SIG-M5 (cell line): ENCODE results near the gene DHX36.

Experiments used
- DNase-seq: peaks from one replicate; lab custom pipeline; 2025; lab: John Stamatoyannopoulos, UW

DHX36 gene, protein sequence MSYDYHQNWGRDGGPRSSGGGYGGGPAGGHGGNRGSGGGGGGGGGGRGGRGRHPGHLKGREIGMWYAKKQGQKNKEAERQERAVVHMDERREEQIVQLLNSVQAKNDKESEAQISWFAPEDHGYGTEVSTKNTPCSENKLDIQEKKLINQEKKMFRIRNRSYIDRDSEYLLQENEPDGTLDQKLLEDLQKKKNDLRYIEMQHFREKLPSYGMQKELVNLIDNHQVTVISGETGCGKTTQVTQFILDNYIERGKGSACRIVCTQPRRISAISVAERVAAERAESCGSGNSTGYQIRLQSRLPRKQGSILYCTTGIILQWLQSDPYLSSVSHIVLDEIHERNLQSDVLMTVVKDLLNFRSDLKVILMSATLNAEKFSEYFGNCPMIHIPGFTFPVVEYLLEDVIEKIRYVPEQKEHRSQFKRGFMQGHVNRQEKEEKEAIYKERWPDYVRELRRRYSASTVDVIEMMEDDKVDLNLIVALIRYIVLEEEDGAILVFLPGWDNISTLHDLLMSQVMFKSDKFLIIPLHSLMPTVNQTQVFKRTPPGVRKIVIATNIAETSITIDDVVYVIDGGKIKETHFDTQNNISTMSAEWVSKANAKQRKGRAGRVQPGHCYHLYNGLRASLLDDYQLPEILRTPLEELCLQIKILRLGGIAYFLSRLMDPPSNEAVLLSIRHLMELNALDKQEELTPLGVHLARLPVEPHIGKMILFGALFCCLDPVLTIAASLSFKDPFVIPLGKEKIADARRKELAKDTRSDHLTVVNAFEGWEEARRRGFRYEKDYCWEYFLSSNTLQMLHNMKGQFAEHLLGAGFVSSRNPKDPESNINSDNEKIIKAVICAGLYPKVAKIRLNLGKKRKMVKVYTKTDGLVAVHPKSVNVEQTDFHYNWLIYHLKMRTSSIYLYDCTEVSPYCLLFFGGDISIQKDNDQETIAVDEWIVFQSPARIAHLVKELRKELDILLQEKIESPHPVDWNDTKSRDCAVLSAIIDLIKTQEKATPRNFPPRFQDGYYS

DNA sequence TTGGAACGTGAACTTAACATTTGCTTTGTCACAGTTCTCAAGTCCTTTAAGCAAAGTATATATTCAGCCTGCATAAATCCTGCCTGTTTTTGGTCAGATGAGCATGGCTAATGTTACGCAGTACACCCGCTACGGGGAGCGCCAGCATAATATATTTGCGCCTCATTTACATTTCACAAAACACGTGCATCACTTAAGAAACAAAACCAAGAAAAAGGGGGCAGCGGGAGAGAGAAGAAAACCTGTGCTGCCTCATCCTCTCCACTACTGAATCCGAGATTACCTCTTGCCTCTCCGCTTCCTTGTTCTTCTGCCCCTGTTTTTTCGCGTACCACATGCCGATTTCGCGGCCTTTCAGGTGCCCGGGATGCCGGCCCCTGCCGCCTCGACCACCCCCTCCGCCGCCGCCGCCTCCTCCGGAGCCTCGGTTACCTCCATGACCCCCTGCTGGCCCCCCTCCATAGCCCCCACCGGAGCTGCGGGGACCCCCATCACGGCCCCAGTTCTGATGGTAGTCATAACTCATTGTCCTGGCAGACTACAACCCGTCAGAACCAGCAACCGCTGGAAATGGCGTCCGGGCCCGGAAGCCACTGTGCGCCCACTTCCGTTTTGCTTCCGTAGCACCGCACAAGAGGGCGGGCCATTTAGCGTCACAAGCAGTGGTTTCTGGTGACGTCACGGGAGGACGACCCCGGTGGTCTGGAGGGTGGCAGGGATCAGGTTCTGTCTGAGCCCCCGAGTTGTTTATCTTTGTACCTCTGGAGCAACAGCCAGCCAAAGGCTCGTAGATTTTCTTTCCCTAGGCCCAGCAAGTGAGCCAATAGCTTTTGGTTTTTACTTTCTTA, at the start of gene DHX36:
Gene DHX36 (minus strand): TSS at position 597 of the 848 bp plus-strand sequence. CDS start 71 bp downstream, at position 526.
- DNase-seq: peak; percentile 40

DNA sequence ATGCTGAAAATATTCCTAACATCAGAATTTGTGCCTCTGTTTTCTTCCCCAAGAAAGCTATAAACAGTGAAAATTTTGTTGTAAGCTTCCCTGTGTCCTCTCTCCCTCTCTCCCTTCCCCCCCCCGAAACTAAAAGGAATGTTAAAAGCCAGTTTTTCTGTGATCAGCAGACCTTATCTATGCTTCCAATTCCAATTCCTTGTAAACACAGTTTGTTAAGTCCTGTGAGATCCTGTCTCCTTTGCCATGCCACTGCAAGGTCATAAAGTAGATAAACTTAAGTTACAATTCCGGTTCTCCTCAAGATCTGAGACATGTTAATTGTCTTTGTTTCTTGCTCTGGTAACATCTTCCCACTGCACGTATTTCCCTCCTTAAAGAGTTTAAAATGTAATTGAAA, 42.9 kb upstream of the DHX36 start:
- no peak for DNase-seq

DNA sequence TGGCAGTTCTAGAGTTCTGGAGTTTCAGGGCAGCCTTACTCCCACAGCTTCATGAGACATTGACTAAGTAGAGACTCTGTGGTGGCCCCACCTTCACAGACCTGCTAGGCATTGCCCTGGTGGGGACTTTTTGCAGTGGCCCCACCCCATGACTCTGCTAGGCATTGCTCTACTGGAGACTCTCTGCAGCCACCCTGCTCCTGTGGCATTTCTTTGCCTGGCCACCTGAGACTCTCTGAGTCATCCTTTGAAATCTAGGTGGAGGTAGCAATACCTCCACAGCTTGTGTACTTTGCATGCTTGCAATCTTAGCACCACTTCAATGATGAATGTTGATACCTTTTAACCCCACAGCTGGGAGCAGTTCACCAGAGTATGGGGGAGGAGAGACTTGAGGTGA, 40.6 kb upstream of the DHX36 start:
- DNase-seq: no peak

DNA sequence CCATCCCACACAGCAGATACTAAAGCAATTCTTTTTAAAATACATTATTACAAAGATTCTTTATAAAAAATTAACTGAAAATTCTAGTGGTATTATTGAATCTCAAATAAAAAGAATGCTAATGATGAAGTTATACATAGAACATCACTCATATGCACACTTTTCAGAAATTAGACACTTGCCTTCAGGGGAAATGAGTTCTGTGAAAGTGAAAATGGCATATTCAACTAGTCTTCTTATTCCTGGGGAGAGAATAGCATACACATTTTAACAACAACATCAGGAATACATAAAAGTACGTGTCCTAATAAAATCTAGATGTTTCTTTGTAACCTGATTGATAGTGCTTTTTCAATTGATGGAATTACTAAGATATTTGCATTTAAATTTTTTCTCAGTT, 36.8 kb upstream of the DHX36 start:
- DNase-seq: no peak

DNA sequence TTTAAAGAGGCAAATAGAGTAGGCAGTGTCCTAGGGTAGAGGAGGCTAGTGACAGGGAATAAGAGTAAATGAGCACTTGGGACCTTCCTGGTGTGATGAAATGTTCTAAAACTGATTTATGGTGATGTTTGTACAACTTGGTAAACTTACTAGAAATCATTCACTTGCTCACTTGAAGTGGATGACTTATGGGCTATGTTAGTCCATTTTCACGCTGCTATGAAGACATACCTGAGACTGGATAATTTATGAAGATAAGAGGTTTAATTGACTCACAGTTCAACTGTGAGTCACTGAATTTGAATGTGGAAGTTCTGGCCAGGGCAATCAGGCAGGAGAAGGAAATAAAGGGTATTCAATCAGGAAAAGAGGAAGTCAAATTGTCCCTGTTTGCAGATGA, 31.7 kb upstream of the DHX36 start:
- no peak for DNase-seq

DNA sequence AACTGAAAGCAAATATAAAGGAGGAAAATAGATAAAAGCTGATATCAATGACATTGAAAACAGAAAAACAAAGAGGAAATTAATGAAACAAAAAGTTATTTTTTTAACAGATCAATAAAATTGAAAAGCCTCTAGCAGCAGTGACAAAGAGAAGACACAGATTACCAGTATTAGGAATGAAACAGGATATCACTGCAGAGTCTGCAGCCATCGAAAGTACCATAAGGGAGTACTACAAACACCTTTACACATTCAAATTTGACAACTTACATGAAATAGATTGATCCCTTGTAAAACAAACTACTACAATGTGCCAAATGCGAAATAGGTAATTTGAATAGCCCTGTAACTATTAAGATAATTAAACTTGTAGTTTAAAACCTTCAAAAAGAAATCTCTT, 24.9 kb upstream of the DHX36 start:
- no peak for DNase-seq

DNA sequence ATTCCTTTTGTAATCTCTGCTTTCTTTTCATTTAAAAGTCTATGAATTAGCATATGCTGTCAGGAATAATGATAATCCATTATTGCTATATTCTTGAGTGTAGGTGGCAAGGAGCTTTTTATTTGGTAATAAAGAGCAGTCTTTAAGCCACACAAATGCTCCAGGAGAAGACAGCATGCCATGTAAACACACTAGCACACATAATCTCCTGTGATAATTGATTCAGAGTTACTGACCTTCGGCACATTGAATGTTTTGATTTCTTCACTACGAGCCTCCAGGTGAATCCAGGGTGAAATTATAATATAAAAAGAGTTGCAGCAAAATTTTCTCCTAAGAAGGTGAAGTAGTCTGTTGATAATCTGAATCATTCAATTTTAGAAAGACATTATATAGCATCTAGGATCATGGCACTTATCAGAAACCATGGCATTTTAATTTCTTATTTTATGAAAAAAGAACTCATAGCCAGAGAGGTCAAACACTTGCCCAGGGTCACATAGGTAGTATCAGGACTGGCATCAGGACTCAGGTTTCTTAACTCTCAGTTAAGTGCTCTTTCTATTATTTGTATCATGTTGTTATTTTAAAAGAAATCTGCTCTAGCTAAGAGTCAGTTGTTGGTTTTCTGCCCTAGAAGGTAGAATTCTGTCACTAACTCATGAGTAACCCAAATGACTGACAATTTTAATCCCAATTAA, 21.3 kb upstream of the DHX36 start:
- no peak for DNase-seq

DNA sequence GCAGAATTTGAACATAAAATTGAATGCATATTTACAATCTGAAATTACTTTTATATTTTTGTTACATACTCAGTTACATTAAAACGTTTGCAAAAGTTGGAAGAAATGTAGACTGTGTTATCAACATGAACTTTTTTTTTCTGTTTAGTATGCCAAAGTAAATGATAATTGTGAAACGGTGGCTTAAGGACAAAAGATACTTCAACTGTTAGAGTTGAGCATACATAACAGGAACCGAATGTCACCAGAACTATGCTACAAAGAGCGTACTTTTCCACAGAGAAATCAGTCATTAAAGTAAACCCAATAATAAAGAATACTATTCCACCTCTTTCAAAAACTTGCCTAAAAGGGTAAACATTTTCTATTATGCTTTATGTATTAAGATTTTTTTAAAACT, 14.3 kb upstream of the DHX36 start:
- no peak for DNase-seq

DNA sequence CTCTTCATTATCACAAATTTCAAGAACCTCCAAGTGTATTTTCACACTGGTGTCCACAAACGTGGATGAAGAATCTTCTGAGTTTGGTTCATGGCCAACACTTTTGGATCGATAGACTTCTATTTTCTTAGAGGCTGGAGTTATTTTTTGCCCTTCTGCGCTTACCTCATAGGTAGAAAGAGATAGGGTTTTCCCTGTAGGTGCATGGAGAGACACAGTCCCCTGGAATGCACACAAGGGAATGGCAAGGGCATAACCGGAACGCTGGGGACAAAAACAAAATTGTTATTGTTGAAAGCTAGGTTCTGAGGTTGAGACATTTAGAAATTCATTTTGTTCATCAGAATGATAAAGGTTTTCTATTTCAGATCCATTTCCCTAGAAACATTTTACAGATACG, 13.7 kb upstream of the DHX36 start:
- no peak for DNase-seq

DNA sequence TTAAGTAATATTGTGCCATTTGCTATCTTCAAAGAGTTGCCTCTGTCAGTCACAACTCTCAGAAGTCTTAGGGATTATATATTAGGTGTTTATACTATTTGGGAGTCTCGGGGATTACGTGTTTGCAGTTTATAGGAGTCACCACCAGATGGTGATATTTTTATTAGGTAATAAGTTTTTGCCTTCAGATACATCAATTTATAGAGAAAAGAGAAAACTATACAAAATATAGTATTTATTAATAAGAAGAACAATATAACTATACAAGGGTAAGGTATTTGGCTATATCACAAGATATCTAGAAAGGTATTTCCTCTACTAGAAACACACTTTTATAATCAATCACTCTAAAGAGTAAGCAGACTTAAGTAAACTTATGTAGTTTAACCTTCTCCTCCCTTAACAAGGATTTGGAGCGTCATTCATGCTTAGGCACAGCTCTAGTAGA, 10.7 kb upstream of the DHX36 start:
- DNase-seq: no peak

DNA sequence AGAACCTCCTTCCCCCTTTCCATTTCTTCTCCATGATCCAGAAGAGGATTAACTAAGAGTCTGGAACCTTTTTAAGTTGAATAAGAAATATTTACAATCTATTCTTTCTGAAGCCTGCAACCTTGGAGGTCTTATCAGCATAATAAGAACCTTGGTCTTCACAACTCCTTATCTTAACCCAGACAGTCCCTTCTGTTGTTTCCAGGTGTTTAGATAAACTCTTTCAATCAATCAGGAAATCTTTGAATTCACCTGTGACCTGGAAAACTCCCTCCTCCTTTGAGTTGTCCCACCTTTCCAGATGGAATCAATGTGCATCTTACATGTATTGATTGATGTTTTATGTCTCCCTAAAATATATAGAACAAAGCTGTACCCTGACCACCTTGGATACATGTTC, 3.6 kb upstream of the DHX36 start:
- no peak for DNase-seq

DNA sequence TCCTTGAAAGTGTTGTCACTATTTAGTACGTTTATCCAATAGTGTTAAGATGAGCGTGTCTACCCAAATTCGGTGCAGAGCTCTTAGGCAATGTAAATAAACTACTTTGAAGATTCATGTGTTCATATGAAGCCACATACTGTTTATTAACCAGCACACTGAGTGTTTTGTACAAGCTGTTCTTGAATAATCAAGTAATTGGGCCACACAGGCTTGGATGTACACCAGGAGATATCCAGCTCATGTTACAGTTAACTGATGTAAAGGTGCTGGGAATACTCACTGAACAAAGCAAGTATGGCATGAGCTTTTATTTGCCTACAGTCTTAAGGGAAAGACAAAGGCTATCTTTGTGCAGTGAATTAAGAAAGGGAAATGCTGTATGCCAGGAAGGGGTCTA, 632 bp upstream of the DHX36 start:
- no peak for DNase-seq

DNA sequence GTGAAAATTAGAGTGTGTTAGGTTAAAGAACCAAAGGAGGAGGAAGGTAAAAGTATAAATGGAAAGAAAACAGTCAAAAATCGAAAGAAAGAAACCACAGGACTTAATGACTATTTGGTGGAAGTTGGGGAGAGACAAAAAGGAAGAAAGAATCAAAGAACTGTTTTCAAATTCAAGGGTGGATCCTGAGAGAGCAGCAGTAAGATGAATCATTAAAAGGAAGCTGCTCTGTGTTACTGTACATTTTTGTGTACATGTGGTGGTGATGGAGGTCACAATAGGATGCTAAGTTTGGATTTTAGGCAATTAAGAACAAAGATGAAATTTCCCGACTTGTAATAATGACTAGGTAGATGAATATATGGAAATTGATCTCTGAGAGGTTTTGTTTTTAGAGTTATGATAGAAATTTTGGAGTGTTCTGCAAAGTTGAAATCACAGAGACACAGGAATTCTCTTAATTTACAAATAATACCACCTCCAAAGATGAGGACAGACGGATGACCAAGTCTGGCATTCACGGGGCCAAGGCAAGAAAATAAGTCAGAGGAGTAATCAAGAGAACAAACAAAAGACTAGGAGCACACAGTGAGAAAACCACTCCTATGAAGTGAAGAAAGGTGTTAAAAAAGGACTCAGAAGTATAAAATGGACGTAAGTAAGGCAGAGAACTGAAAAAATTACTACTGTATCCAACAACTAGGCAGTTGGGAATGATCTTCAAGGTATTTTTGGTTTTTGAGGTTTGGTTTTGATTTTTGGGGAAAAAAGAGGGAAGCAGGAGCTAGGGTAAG, 7.1 kb downstream of the DHX36 start:
- no peak for DNase-seq

DNA sequence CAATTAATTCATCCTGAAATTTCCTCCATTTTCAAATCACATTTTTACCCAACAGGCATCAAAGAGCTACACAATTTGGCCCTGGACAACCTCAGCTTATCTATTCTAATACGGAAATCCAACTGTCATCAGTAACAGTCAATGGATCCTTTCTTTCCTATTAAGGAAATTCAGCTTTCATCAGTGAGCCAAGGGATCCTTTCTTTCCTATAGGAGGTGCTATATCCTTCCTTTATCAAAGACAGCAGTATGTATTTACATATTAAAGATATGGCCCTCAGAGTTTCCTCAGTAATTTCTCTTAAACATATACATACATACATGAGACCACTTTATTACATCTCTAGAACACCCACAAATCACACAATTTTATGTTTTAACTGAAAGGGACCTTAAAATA, 10.1 kb downstream of the DHX36 start:
- no peak for DNase-seq

DNA sequence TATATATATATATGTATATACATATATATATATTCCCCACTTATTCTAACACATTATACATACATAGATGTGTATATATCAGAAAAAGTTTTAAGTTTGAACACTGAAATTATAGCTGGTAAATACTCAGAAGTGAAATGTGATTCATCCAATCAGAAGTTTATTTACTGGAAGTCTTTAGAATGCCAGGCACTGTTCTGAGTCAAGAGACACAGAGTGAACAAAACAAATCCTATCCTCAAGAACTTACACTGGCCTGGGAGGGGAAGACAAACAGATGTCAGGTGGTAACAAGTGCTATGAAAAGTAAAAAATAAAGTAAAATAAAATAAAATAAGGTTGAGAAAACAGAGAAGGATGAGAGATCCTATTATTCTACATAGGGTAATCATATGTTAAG, 13.4 kb downstream of the DHX36 start:
- no peak for DNase-seq

DNA sequence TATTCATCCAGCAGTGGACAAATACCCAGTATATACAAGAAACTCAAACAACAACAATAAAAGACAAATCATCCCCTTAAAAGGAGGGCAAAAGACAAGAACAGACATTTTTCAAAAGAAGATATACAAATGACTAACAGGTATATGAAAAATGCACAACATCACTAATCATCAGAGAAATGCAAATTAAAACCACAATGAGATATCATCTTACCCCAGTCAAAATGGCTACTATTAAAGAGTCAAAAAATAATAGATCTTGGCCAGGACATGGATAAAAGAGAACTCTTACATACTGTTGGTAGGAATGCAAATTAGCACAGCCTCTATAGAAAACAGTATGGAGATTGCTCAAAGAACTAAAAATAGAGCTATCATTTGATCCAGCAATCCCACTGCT, 16.9 kb downstream of the DHX36 start:
- DNase-seq: no peak

DNA sequence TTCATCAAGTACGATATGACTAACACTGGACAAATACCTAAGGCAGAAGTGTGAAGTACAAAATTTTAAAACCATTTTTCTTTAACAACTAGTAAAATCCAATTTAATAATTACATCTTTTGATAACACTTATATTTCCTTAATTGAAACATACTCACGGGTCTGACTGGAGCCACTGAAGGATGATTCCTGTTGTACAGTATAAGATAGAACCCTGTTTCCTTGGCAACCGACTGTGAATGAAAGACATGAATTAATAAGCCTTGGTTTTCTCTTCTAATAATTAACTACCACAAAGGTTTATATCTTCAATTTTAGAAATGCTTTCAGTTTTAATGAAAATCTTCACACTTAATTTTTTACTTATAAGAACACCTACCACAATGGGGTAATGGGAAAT, 19.4 kb downstream of the DHX36 start:
- DNase-seq: no peak

DNA sequence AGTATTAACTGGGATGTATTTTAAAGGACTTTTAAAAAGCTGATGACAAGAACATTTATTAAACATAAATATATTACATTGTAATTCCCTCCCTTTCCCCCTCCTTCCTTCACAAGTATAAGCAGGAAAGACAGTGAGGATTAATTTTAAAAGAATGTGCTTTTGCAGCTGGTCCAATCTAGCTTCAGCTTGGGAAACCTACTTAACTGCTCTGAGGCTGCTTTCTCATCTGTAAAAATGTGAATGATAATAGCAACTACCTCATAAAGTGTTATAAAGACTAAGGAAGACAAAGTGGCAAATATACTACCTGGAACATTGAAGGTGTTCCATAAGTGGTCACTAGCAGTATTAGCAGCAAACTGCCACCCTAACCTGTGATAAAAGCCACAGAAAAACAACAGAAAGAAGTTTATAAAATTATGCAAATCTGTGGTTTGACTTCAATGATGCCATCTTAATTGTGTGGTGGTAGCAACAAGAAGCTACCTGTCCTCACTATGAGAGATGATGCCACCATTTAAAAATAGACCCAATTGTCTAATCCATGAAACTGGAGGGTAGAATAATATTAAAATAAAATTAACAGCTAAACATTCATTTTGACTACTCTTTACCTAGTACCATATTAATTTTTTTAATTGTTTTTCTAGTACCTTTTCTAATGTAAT, 20.0 kb downstream of the DHX36 start:
- DNase-seq: no peak

DNA sequence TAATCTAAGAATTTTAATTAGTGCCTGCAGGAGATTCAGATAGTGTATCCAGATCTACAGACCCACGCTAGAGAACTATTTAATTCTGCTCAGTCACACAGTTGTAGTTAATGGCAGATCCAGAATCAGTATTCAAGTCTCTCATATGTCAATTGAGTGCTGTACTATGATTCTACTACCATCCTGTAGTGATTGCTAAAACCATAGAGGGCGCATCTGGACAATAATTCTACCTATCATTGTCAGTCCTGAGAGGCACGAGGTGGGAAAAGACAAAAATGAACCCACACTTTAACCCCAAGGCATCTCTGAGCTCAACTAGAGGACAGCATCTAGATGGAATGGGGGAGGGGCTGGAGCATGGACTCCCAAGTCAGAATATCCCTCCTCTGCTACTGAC, 22.7 kb downstream of the DHX36 start:
- no peak for DNase-seq

DNA sequence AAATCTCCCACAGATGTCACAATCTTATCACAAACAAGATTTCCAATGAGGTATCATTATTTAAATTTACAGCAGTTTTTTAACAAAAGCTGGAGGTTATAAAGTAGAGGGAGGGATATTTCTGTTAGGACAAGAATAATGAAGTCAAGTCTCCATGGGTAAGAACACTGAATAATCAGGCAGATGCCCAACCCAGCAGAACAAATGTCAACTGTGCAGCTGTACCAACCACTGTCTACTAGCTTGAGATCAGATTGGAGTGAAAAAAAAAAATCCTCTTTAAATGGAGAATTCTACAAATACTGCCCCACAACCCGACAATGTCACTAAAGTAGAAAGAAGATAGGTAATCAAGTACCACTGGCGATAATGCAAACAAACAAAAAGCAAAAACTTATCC, 30.3 kb downstream of the DHX36 start:
- no peak for DNase-seq
